Skeletal muscle satellite cell (primary cell): ENCODE data around the gene TBX2.

Source experiments
- H3K27me3 ChIP-seq: 2 replicates; pipeline ENCODE4 v1.7.0; 2013; ENCODE audit warnings: low read length; ENCODE audit not compliant: control insufficient read depth, insufficient read depth
- H3K36me3 ChIP-seq: 2 replicates; pipeline ENCODE4 v1.7.0; 2013; ENCODE audit warnings: mild to moderate bottlenecking, control low read depth, low read length; ENCODE audit not compliant: insufficient read depth
- H3K4me1 ChIP-seq: 2 replicates; pipeline ENCODE4 v1.7.0; 2013; ENCODE audit warnings: low read length; ENCODE audit not compliant: control insufficient read depth, insufficient read depth
- H3K4me2 ChIP-seq: 2 replicates; pipeline ENCODE4 v1.7.0; 2013; ENCODE audit warnings: mild to moderate bottlenecking, low read length
- H3K4me3 ChIP-seq: 2 replicates; pipeline ENCODE4 v1.7.0; 2013; ENCODE audit warnings: low read length
- H3K9ac ChIP-seq: 2 replicates; pipeline ENCODE4 v1.7.0; 2013; ENCODE audit warnings: mild to moderate bottlenecking, low read depth, low read length, moderate library complexity
- H3K9me3 ChIP-seq: replicated peaks from 2 replicates; pipeline ENCODE4 v1.7.0; 2013; ENCODE audit warnings: mild to moderate bottlenecking, control low read depth, low read length

Gene TBX2

DNA sequence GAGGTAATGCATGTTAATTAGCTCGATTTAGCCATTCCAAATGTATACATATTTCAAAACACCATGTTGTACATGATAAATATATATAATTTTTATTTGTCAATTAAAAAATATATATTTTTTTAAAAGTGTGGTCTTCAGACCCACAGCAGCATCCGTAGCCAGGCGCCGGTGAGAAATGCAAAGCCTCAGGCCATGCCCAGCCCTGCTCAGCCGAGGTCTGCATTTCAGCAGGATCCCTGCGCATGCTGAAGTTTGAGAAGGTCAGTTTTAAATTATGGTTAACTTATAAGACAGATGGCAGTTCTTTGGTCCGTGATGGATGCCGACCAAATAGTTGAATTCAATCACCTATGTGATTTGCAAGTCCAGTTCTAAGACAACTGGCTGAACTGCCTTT lies 28.0 kb upstream of the TBX2 start:
- Histone ChIP-seq H3K4me3 (no peak overlapping the region), H3K4me2 (no peak overlapping the region), H3K36me3 (no peaks in the 10 kb centered on the region), H3K9me3 (no peaks in the 10 kb centered on the region), H3K4me1 (no peaks in the 10 kb centered on the region), H3K27me3 (no peaks in the 10 kb centered on the region), H3K9ac (no peak overlapping the region)

DNA sequence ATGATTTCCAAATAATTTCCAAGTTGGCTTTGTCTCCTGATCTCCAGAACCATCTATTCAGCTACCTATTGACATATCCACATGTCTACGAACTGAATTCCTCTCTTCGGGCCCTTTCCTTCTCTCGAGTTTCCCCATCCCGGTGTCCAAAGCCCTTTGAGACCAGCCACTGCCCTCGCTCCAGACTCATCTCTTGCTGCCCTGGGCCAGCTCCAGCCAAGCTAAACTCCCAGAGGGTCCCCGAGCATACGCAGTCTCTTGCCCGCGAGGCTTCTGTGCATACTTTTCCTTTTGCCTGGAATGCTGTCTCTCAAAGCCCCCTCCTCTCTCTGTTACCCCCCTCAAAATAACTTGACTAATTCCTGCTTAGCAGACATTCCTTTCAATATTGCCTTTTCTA lies 27.2 kb upstream of the TBX2 start:
- H3K4me2 ChIP-seq = no peak overlapping the region
- H3K4me1 ChIP-seq = no peaks in the 10 kb centered on the region
- no peaks in the 10 kb centered on the region for H3K27me3 ChIP-seq

GRCh38 chr17:61376931-61377838 lies 22.5 kb upstream of the TBX2 start:
- Histone ChIP-seq H3K27me3 (no peaks in the 10 kb centered on the region), H3K9me3 (no peaks in the 10 kb centered on the region), H3K9ac (no peak overlapping the region), H3K4me1 (no peaks in the 10 kb centered on the region), H3K4me3 (no peak overlapping the region), H3K36me3 (no peaks in the 10 kb centered on the region), H3K4me2 (no peak overlapping the region)

More for the DNA sequence above, 27.2 kb upstream of the TBX2 start:
- no peak overlapping the region for H3K4me3 ChIP-seq
- H3K9ac ChIP-seq = no peak overlapping the region
- H3K36me3 ChIP-seq = no peaks in the 10 kb centered on the region
- H3K9me3 ChIP-seq = no peaks in the 10 kb centered on the region

GRCh38 chr17:61378658-61379456 lies 20.8 kb upstream of the TBX2 start:
- Histone ChIP-seq H3K9ac (no peak overlapping the region), H3K36me3 (no peaks in the 10 kb centered on the region)

GRCh38 chr17:61379457-61380216 lies 20.0 kb upstream of the TBX2 start:
- Histone ChIP-seq H3K27me3 (no peaks in the 10 kb centered on the region), H3K4me2 (no peak overlapping the region), H3K4me3 (no peak overlapping the region), H3K4me1 (no peaks in the 10 kb centered on the region), H3K9ac (no peak overlapping the region), H3K36me3 (no peaks in the 10 kb centered on the region), H3K9me3 (no peaks in the 10 kb centered on the region)

More at GRCh38 chr17:61378658-61379456, 20.8 kb upstream of the TBX2 start:
- H3K27me3 ChIP-seq = no peaks in the 10 kb centered on the region
- H3K4me2 ChIP-seq = no peak overlapping the region
- H3K4me3 ChIP-seq = no peak overlapping the region
- no peaks in the 10 kb centered on the region for H3K4me1 ChIP-seq
- no peaks in the 10 kb centered on the region for H3K9me3 ChIP-seq

DNA sequence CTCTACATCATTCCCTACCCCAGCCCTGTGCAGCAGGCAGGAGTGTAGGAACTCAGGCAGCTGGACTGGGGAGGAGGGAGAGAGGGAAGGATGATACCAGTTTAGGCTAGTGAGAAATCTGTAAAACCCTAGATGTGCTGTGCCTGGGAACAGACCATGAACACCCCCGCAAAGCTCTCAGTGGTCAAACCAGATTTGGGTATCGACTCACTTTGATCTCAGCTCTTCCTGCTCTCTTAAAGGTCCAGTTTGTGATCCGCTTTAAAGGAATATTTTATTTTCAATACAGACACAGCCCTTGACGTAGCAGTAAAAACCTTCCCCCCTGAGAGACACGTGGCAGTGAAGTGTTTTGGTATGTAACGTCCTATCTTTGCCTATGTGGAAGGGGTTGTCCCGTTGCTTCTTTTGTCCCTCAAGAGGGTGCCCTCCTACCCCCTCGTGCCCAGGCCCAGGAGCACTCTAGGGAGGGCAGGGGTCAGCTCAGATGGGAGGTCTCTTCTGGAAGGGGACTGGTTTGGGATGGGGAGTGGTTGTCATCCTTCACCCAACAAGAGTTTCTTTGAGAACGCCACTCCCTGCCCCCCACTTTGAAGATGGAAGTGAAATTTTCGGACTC lies 19.3 kb upstream of the TBX2 start:
- Histone ChIP-seq H3K4me3 (no peak overlapping the region), H3K36me3 (no peaks in the 10 kb centered on the region), H3K4me1 (no peaks in the 10 kb centered on the region), H3K27me3 (no peaks in the 10 kb centered on the region), H3K9me3 (no peaks in the 10 kb centered on the region), H3K4me2 (no peak overlapping the region), H3K9ac (no peak overlapping the region)

GRCh38 chr17:61380836-61381525 lies 18.7 kb upstream of the TBX2 start:
- Histone ChIP-seq H3K27me3 (no peaks in the 10 kb centered on the region), H3K4me2 (no peak overlapping the region), H3K4me1 (no peaks in the 10 kb centered on the region), H3K9me3 (no peaks in the 10 kb centered on the region), H3K36me3 (no peaks in the 10 kb centered on the region), H3K4me3 (no peak overlapping the region), H3K9ac (no peak overlapping the region)

- no peaks in the 10 kb centered on the region for H3K4me1 ChIP-seq
- no peak overlapping the region for H3K9ac ChIP-seq
- H3K27me3 ChIP-seq = no peaks in the 10 kb centered on the region
- no peaks in the 10 kb centered on the region for H3K9me3 ChIP-seq
- no peak overlapping the region for H3K4me2 ChIP-seq
- no peaks in the 10 kb centered on the region for H3K36me3 ChIP-seq
- H3K4me3 ChIP-seq = no peak overlapping the region
These were observed 18.1 kb upstream of the TBX2 start for GRCh38 chr17:61381537-61381936.

GRCh38 chr17:61382796-61383688 lies 16.6 kb upstream of the TBX2 start:
- Histone ChIP-seq H3K36me3 (no peaks in the 10 kb centered on the region), H3K27me3 (no peaks in the 10 kb centered on the region), H3K9ac (no peak overlapping the region), H3K9me3 (no peaks in the 10 kb centered on the region), H3K4me1 (no peaks in the 10 kb centered on the region), H3K4me2 (no peak overlapping the region), H3K4me3 (no peak overlapping the region)

DNA sequence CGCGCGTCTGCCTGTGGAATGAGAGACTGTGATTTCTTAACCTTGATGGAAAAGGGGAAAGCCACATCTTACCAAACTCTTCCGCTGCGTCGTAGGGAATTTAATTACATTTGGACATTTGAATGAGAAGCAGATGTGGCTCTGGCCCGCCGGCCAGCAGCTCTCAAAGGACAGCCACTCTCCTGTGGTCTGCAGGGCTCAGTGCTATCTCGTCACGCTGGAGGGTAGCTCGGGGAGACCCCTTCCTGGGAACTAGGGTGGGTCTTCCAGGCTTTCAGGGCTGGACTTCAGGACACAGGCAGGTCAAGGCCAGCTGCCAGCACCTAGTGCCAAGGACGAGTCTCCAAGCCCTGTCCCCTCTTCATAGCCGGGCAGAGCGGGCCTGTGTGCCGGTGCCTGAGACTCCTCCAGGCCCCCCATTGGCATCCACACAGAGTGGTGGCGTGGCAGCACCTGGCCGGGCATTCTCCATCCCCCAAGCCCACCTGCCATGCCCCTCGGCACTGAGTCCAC lies 15.9 kb upstream of the TBX2 start:
- H3K4me2 ChIP-seq = no peak overlapping the region
- no peaks in the 10 kb centered on the region for H3K27me3 ChIP-seq
- H3K9me3 ChIP-seq = no peaks in the 10 kb centered on the region
- no peak overlapping the region for H3K4me3 ChIP-seq
- H3K4me1 ChIP-seq = no peaks in the 10 kb centered on the region
- H3K36me3 ChIP-seq = no peaks in the 10 kb centered on the region
- H3K9ac ChIP-seq = no peak overlapping the region
